ENCODE measurements around the gene PNMA6E.

PNMA6E gene

DNA sequence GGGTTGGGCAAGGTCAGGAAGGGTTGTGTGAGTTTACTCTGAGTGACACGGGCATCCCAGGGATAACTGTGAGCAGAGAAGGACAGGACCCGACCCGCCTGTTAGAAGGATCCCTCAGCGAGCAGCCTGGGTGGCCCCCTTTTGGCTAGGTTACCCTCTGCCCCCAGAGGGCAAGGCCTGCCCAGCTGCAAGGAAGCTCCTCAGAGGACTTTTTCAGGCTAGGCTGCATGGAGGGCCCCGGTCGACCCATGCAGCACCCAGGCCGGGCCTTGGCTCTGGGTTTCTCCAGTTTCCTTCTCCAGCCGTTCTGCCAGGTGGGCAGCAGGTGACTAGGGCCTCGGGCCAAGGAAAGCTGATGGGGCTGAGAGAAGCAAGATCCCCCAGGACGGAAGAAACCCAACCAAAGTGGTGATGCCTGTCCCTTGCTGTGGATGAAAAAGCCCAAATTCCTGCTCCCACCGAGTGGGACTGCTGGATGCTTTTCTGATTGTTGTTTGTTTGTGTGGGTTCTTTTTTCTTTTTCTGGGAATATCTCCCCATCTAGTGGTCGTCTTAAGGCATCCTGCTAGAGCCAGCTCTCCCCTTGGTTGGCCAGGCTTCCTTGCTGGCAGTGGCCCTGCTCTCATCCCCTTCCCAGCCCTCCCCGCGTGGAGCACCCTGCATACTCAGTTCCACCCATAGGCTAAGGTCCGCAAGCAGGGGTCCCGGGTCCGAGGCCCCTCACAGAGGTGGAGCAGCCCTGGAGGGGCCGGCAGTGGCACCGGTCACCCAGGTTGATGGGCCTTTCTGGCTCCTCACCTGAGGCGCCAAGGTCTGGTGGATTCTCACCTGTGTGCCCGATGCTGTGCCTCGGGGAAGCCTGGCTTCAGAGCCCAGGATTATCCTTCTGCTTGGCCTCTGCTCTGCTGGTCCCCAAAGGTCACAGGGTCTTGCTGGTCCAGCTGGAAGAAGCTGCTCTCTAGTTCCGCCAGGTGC is 11.9 kb upstream of the PNMA6E start:
- no peak overlapping the region for H2BK5ac ChIP-seq (ENCODE audit: low read length)
- no peak for DNase-seq (ENCODE audit: low spot score)
- no peak overlapping the region for H3K27ac ChIP-seq (replicated peaks; ENCODE audit: low read length)
- peaks cover 0 to 82% (median 10%) of the 10 kb centered on the region in 3 experiments for H3K27me3 ChIP-seq (ENCODE audit: control insufficient read depth in 3 of 3, insufficient read depth in 3 of 3, low read depth in 1 of 3, low read length in 3 of 3)
- H3K4ac ChIP-seq (ENCODE audit: low read length): no peak overlapping the region
- H2BK12ac ChIP-seq (ENCODE audit: low read length): no peak overlapping the region
- H3K79me1 ChIP-seq (ENCODE audit: low read depth, low read length): no peaks in the 10 kb centered on the region
- H2BK120ac ChIP-seq (ENCODE audit: low read depth, low read length): no peak overlapping the region
- H3K36me3 ChIP-seq (replicated peaks in 1 of 2; ENCODE audit: control insufficient read depth in 2 of 2, insufficient read depth in 2 of 2, low read length in 2 of 2): no peaks in the 10 kb centered on the region
- no peak overlapping the region for H3K4me3 ChIP-seq (ENCODE audit: low read length in 2 of 2)
- H3K18ac ChIP-seq (ENCODE audit: low read length): no peak overlapping the region
- H3K9me3 ChIP-seq (replicated peaks in 1 of 2; ENCODE audit: control insufficient read depth in 2 of 2, insufficient read depth in 1 of 2, low read depth in 1 of 2, low read length in 2 of 2): no peaks in the 10 kb centered on the region
- H3K14ac ChIP-seq (ENCODE audit: low read length): no peak overlapping the region
- no peak overlapping the region for H3K23ac ChIP-seq (ENCODE audit: low read depth, low read length, poor library complexity)
- no peak overlapping the region for H2AFZ ChIP-seq (ENCODE audit: low read length)
- no peak overlapping the region for H4K8ac ChIP-seq (ENCODE audit: low read depth, low read length)
- no peak overlapping the region for H3K4me2 ChIP-seq (ENCODE audit: insufficient read depth, low read length, poor library complexity, severe bottlenecking)
- no peak overlapping the region for H4K91ac ChIP-seq (ENCODE audit: low read depth, low read length, poor library complexity)
- WGBS, 2 donors (ENCODE audit: extremely low coverage in 2 of 2, insufficient read length in 2 of 2, insufficient replicate concordance in 1 of 2): no CpG with 5 or more reads among the region's 23 CpGs
- no peaks in the 10 kb centered on the region for H3K4me1 ChIP-seq (ENCODE audit: control insufficient read depth in 2 of 2, insufficient read depth in 1 of 2, low read depth in 1 of 2, low read length in 2 of 2)
- H2AK5ac ChIP-seq (ENCODE audit: low read depth, low read length): no peak overlapping the region
- H2BK15ac ChIP-seq (ENCODE audit: low read length): no peak overlapping the region
- no peak overlapping the region for H3K9ac ChIP-seq (ENCODE audit: low read depth, low read length, poor library complexity)

DNA sequence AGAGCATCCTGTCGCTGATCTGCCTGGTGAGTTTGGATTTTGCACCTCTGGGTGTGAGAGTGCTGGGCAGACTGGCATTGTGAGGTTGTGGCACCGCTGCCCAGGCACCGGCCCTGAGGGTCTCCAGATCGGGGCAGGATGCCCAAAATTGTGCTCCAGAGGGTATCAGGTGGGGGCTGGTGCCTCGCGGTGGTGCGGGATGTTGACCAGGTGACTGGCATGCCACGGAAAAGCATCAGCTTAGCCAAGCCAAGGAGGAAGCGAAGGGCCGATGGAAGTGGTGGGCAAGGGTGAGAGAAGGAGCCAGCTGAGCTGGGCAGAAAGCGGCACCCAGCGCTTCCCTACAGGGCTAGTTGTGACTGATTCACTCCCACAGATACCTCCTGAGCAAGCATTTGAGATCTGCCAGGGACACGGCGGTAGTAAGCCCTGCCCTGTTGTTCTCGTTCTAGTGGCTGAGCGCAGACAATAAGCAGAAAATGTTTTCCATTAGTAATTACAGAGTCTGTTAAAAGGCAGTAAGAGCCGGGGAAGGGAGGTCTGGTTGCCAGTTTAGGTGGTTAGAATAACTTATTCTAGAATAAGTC is 10.9 kb upstream of the PNMA6E start:
- no peak overlapping the region for H2AK5ac ChIP-seq (ENCODE audit: low read depth, low read length)
- no peak overlapping the region for H2AFZ ChIP-seq (ENCODE audit: low read length)
- no peak overlapping the region for H3K27ac ChIP-seq (replicated peaks; ENCODE audit: low read length)
- no peaks in the 10 kb centered on the region for H3K79me1 ChIP-seq (ENCODE audit: low read depth, low read length)
- H3K27me3 ChIP-seq (ENCODE audit: control insufficient read depth in 3 of 3, insufficient read depth in 3 of 3, low read depth in 1 of 3, low read length in 3 of 3): peaks cover 0 to 81% (median 10%) of the 10 kb centered on the region in 3 experiments
- no peak overlapping the region for H2BK12ac ChIP-seq (ENCODE audit: low read length)
- no CpG with 5 or more reads among the region's 17 CpGs for WGBS, 2 donors (ENCODE audit: extremely low coverage in 2 of 2, insufficient read length in 2 of 2, insufficient replicate concordance in 1 of 2)
- H3K4ac ChIP-seq (ENCODE audit: low read length): no peak overlapping the region
- no peak overlapping the region for H2BK5ac ChIP-seq (ENCODE audit: low read length)
- no peak overlapping the region for H2BK15ac ChIP-seq (ENCODE audit: low read length)
- H4K91ac ChIP-seq (ENCODE audit: low read depth, low read length, poor library complexity): no peak overlapping the region
- peak overlapping the region; percentile 18 for H3K4me2 ChIP-seq (ENCODE audit: insufficient read depth, low read length, poor library complexity, severe bottlenecking)
- no peak overlapping the region for H3K4me3 ChIP-seq (ENCODE audit: low read length in 2 of 2)
- no peak overlapping the region for H3K23ac ChIP-seq (ENCODE audit: low read depth, low read length, poor library complexity)
- H3K14ac ChIP-seq (ENCODE audit: low read length): no peak overlapping the region
- H3K4me1 ChIP-seq (ENCODE audit: control insufficient read depth in 2 of 2, insufficient read depth in 1 of 2, low read depth in 1 of 2, low read length in 2 of 2): no peaks in the 10 kb centered on the region
- no peak overlapping the region for H2BK120ac ChIP-seq (ENCODE audit: low read depth, low read length)
- no peak overlapping the region for H3K9ac ChIP-seq (ENCODE audit: low read depth, low read length, poor library complexity)
- no peak overlapping the region for H4K8ac ChIP-seq (ENCODE audit: low read depth, low read length)
- H3K9me3 ChIP-seq (replicated peaks in 1 of 2; ENCODE audit: control insufficient read depth in 2 of 2, insufficient read depth in 1 of 2, low read depth in 1 of 2, low read length in 2 of 2): no peaks in the 10 kb centered on the region
- H3K18ac ChIP-seq (ENCODE audit: low read length): no peak overlapping the region
- DNase-seq (ENCODE audit: low spot score): no peak
- no peaks in the 10 kb centered on the region for H3K36me3 ChIP-seq (replicated peaks in 1 of 2; ENCODE audit: control insufficient read depth in 2 of 2, insufficient read depth in 2 of 2, low read length in 2 of 2)

DNA sequence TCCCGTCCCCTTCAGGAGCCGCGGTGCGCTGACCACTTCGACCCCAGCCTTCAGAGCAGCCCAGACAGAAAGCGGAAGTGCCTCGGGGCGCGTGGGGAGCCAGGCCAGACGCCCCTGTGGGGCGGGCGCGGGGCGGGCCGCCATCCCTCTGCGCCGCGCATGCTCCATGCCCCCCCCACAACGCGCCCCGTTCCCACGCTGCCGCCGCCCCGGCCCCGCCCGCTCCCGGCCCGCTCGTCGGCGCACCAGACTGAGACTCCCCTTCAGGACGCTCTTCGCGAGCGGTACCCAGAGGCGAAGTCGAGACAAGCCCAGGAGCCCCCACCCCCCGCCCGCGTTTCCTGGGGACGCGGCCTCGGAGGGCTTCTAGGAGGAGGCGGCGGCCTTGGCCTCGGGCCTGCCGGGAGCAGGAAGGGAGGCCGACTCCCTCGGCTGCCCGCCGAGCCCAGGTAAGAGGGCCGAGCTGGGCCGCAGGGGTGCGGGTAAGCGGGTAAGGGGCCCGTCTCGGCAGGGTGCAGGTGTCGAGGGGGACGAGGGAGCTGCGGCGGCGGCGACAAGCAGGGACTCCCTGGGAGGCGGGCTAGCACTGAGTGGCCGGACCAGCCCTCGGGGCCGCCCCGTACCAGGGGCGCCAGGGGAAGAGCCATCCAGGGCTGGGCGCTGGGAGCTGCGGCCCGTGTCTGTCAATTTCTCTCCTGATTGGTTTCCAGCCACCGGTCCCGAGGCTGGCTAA is 10.3 kb upstream of the PNMA6E start, which contains the start of gene ZFP92:
ZFP92 (plus strand) TSS at position 218 of the 733 bp plus-strand sequence. CDS start 6,851 bp downstream, outside the sequence.
- Histone ChIP-seq H2AK5ac (ENCODE audit: low read depth, low read length) (no peak within 1 kb of the TSS), H3K4me3 (ENCODE audit: low read length in 2 of 2) (peak within 1 kb of the TSS in 1 of 2 donors; percentile 65)

More for the DNA sequence above, 10.3 kb upstream of the PNMA6E start, which contains the start of gene ZFP92:
- Histone ChIP-seq H3K4me2 (ENCODE audit: insufficient read depth, low read length, poor library complexity, severe bottlenecking) (peak within 1 kb of the TSS; percentile 73), H2AFZ (ENCODE audit: low read length) (no peak within 1 kb of the TSS), H2BK15ac (ENCODE audit: low read length) (no peak within 1 kb of the TSS), H3K9ac (ENCODE audit: low read depth, low read length, poor library complexity) (no peak within 1 kb of the TSS), H3K36me3 (replicated peaks in 1 of 2; ENCODE audit: control insufficient read depth in 2 of 2, insufficient read depth in 2 of 2, low read length in 2 of 2) (no peaks in the 10 kb centered on the region), H3K4me1 (ENCODE audit: control insufficient read depth in 2 of 2, insufficient read depth in 1 of 2, low read depth in 1 of 2, low read length in 2 of 2) (no peaks in the 10 kb centered on the region), H3K27ac (replicated peaks; ENCODE audit: low read length) (no peak within 1 kb of the TSS), H3K18ac (ENCODE audit: low read length) (no peak within 1 kb of the TSS), H3K14ac (ENCODE audit: low read length) (no peak within 1 kb of the TSS), H2BK120ac (ENCODE audit: low read depth, low read length) (no peak within 1 kb of the TSS), H3K27me3 (ENCODE audit: control insufficient read depth in 3 of 3, insufficient read depth in 3 of 3, low read depth in 1 of 3, low read length in 3 of 3) (peaks cover 0 to 81% (median 10%) of the 10 kb centered on the region in 3 experiments), H2BK5ac (ENCODE audit: low read length) (no peak within 1 kb of the TSS), H4K91ac (ENCODE audit: low read depth, low read length, poor library complexity) (no peak within 1 kb of the TSS), H2BK12ac (ENCODE audit: low read length) (no peak within 1 kb of the TSS), H4K8ac (ENCODE audit: low read depth, low read length) (peak within 1 kb of the TSS; percentile 3), H3K4ac (ENCODE audit: low read length) (no peak within 1 kb of the TSS), H3K79me1 (ENCODE audit: low read depth, low read length) (no peaks in the 10 kb centered on the region), H3K23ac (ENCODE audit: low read depth, low read length, poor library complexity) (no peak within 1 kb of the TSS), H3K9me3 (replicated peaks in 1 of 2; ENCODE audit: control insufficient read depth in 2 of 2, insufficient read depth in 1 of 2, low read depth in 1 of 2, low read length in 2 of 2) (no peaks in the 10 kb centered on the region)
- no peak for DNase-seq (ENCODE audit: low spot score)
- no CpG with 5 or more reads among the region's 75 CpGs for WGBS, 2 donors (ENCODE audit: extremely low coverage in 2 of 2, insufficient read length in 2 of 2, insufficient replicate concordance in 1 of 2)

All from neuronal stem cell (in vitro differentiated cells).